Stomach (tissue), 9 donors: Measurements from ENCODE around the gene NR1H4. TPM values are rescaled to one million over a fixed set of nuclear protein-coding genes. Genes with fewer than 3 reads are reported as not detected.

Experiments
- DNase-seq, 2 donors: peaks; one replicate each; pipeline versions ENCODE4 v3.0.0 to v3.0.0-alpha.2; 2013 to 2019
- H3K27ac ChIP-seq, 5 donors: fragments of 200-600 bp in 4 of 5; sonication (generic) in 4 of 5; one replicate each; pipeline ENCODE4 v1.5.1; 2013 to 2019; ENCODE audit warnings: mild to moderate bottlenecking in 1 of 5, moderate library complexity in 1 of 5
- H3K27me3 ChIP-seq, 3 donors: fragments of 200-600 bp; sonication (generic); one replicate each; pipeline ENCODE4 v1.5.1; 2017 to 2019; ENCODE audit warnings: mixed run types in 1 of 3
- H3K36me3 ChIP-seq, 4 donors: fragments of 200-600 bp; sonication (generic); 1 replicate in 3 of 4; 2 replicates in 1 of 4; pipeline ENCODE4 v1.5.1; 2016 to 2019
- H3K4me1 ChIP-seq, 4 donors: fragments of 200-600 bp; sonication (generic); one replicate each; pipeline ENCODE4 v1.5.1; 2016 to 2019
- H3K4me3 ChIP-seq, 4 donors: fragments of 200-600 bp; sonication (generic) in 3 of 4; one replicate each; pipeline ENCODE4 v1.5.1; 2016 to 2019; ENCODE audit warnings: mild to moderate bottlenecking in 1 of 4
- H3K9me3 ChIP-seq, 4 donors: fragments of 200-600 bp; sonication (generic); one replicate each; pipeline ENCODE4 v1.5.1; 2016 to 2019
- EP300 ChIP-seq: sonication (generic); formaldehyde crosslinking; IDR thresholded peaks from one replicate; pipeline ENCODE4 v1.6.1; 2017; ENCODE audit warnings: antibody characterized with exemption
- POLR2A ChIP-seq, 4 donors: fragments of 450-650 bp; IDR thresholded peaks; one replicate each; pipeline ENCODE4 v1.6.1; 2016; ENCODE audit warnings: antibody characterized with exemption in 4 of 4, control low read depth in 2 of 4, mild to moderate bottlenecking in 1 of 4, moderate library complexity in 1 of 4
- POLR2AphosphoS5 ChIP-seq, 3 donors: sonication (generic); formaldehyde crosslinking; IDR thresholded peaks; one replicate each; pipeline ENCODE4 v1.6.1; 2016; ENCODE audit warnings: antibody characterized with exemption in 3 of 3
- WGBS, 5 donors: extraction: QIAGEN DNeasy Blood & Tissue Kit in 3 of 5; methylation state at CpG; one replicate each; pipeline versions ENCODE4 v1.1.5 to v1.1.7; 2013 to 2018; 5-methylcytosine and 5-hydroxymethylcytosine counted together
- intact Hi-C: fragments of 100-400 bp; cut with DNase I; formaldehyde crosslinking; loops from one replicate; pipeline ENCODE4 v1.15.1; 2023; ENCODE audit warnings: low total_unique reads
- polyA plus RNA-seq, 3 donors: library from polyadenylated mRNA; stranded (reverse); fragments of 200-250 nt; gene quantifications; one replicate each; pipeline ENCODE4 v1.2.3, GENCODE V29; 2013
- total RNA-seq, 5 donors: library from RNA; depleted of rRNA; stranded (reverse); fragments of >200 nt; gene quantifications; one replicate each; pipeline versions ENCODE4 v1.1.0 to v1.2.3, GENCODE V29; 2014 to 2016
- TF ChIP-seq, protein P1 (sequence below), 7 experiments: fragments of 450-650 bp in 4 of 7; fragments of 200-600 bp in 3 of 7; sonication (generic) in 3 of 7; IDR thresholded peaks; one replicate each; pipeline ENCODE4 v1.5.1; 2016 to 2019; ENCODE audit warnings: antibody characterized with exemption in 7 of 7, control low read depth in 2 of 7, mild to moderate bottlenecking in 1 of 7
- donor health status: healthy with polysubstance abuse.
- donor health status: Bipolar disorder and iron deficiency.
- donor health status: healthy.

Gene NR1H4
- total and polyA plus RNA-seq, 8 donors = 0.46 to 6.7 (median 2.9) TPM; not detected in 3

- H3K36me3 ChIP-seq = no peaks in the 10 kb centered on the region
- H3K4me1 ChIP-seq = peaks cover 0 to 12% (median 4%) of the 10 kb centered on the region in 4 donors
- H3K4me3 ChIP-seq = no peak overlapping the region
- no peak for TF ChIP-seq POLR2AphosphoS5 (IDR thresholded peaks at IDR 0.05)
- TF ChIP-seq, protein P1, sequence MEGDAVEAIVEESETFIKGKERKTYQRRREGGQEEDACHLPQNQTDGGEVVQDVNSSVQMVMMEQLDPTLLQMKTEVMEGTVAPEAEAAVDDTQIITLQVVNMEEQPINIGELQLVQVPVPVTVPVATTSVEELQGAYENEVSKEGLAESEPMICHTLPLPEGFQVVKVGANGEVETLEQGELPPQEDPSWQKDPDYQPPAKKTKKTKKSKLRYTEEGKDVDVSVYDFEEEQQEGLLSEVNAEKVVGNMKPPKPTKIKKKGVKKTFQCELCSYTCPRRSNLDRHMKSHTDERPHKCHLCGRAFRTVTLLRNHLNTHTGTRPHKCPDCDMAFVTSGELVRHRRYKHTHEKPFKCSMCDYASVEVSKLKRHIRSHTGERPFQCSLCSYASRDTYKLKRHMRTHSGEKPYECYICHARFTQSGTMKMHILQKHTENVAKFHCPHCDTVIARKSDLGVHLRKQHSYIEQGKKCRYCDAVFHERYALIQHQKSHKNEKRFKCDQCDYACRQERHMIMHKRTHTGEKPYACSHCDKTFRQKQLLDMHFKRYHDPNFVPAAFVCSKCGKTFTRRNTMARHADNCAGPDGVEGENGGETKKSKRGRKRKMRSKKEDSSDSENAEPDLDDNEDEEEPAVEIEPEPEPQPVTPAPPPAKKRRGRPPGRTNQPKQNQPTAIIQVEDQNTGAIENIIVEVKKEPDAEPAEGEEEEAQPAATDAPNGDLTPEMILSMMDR (IDR thresholded peaks at IDR 0.05) = no peak
- no peak for TF ChIP-seq EP300
- intact Hi-C loops = no loop called here
- H3K27ac ChIP-seq = no peak overlapping the region
- H3K27me3 ChIP-seq = no peaks in the 10 kb centered on the region
- 61 to 77% (median 63%) methylated on average over 4 of the region's 4 CpGs for WGBS, 5 donors
- no peaks in the 10 kb centered on the region for H3K9me3 ChIP-seq
- no peak for DNase-seq
Measured at GRCh38 chr12:100508751-100509150, 35.1 kb downstream of the NR1H4 start.

DNA sequence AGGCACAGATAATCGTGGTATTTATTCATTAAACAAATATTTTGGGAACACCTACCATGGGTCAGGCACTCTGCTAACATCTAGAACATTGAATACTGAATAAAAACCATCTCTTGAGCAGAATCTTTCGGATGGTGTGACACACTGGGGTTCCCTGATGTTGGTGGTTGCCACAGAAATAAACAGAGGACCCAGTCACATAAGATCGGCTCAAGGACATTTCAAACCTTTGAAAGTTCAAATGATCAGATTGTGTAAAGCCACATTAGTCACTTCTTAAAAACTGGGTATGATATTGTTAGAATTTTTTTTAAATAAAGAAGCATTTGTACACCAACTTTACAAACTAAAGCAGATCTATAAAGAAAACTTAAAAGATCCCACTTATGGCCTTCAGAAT is 39.0 kb downstream of the NR1H4 start:
- DNase-seq = no peak
- Histone ChIP-seq H3K27me3 (no peaks in the 10 kb centered on the region), H3K36me3 (no peaks in the 10 kb centered on the region), H3K4me3 (no peak overlapping the region), H3K4me1 (peaks cover 0 to 3% (median 0%) of the 10 kb centered on the region in 4 donors), H3K27ac (no peak overlapping the region), H3K9me3 (no peaks in the 10 kb centered on the region)
- 65 to 75% (median 73%) methylated on average over 3 of the region's 3 CpGs for WGBS, 5 donors
- intact Hi-C loops = no loop called here
- TF ChIP-seq POLR2A (IDR thresholded peaks at IDR 0.05) (no peak), EP300 (no peak)

GRCh38 chr12:100515968-100516367 is 42.3 kb downstream of the NR1H4 start:
- 91 to 97% (median 93%) methylated on average over 3 of the region's 3 CpGs for WGBS, 5 donors
- DNase-seq = no peak
- Histone ChIP-seq H3K4me3 (no peak overlapping the region), H3K27me3 (no peaks in the 10 kb centered on the region), H3K36me3 (no peaks in the 10 kb centered on the region), H3K4me1 (peaks cover 0 to 3% (median 0%) of the 10 kb centered on the region in 4 donors), H3K9me3 (no peaks in the 10 kb centered on the region), H3K27ac (no peak overlapping the region)
- intact Hi-C loops = no loop called here
- TF ChIP-seq, protein P1 (IDR thresholded peaks at IDR 0.05) = no peak
- no peak for TF ChIP-seq POLR2AphosphoS5 (IDR thresholded peaks at IDR 0.05)
- TF ChIP-seq EP300 = no peak
- TF ChIP-seq POLR2A (IDR thresholded peaks at IDR 0.05) = no peak

- no peak overlapping the region for H3K4me3 ChIP-seq
- no peaks in the 10 kb centered on the region for H3K36me3 ChIP-seq
- H3K4me1 ChIP-seq = peaks cover 0 to 3% (median 0%) of the 10 kb centered on the region in 4 donors
- H3K27me3 ChIP-seq = no peaks in the 10 kb centered on the region
- TF ChIP-seq, protein P1 (IDR thresholded peaks at IDR 0.05) = no peak
- TF ChIP-seq POLR2AphosphoS5 (IDR thresholded peaks at IDR 0.05) (no peak), POLR2A (IDR thresholded peaks at IDR 0.05) (no peak), EP300 (no peak)
- intact Hi-C loops = no loop called here
- 68 to 86% (median 74%) methylated on average over 1 of the region's 1 CpG for whole genome bisulfite sequencing, 5 donors
- H3K9me3 ChIP-seq = no peaks in the 10 kb centered on the region
- H3K27ac ChIP-seq = no peak overlapping the region
- DNase-seq = no peak
Measured at GRCh38 chr12:100518376-100518775, 44.7 kb downstream of the NR1H4 start.

DNA sequence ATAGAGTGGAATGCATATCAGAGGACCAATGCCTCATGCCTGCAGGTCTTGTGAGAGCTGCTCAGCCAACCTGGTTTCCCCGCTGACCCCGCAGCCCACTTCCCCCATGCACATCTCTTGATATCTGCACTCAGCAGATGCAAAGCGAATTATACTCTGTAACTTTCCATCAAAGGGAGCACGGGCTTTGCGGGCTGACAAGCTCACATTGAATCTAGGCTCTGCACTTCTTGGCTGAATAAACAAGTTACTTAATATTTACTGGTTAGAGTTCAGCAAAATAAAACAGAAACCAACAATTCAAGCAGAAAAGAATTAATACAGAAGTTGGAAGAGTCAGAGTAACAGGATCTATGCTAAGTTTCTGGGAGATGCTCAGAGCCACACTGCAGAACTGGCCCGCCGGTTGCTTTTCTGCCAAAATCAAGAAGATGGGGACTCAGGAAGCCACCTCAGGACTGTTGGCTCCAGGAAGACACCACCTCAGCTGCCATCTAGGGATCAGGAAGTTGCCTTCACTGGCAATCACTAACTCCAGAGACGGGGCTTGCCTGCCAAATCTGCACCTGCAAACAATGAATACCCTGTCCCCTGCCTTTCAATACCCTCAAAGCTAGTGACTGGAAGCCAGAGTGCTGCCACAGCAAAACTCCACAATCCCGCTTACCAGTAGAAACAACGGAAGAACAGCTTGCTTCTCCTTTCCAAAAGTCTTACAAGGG is 46.5 kb downstream of the NR1H4 start:
- WGBS, 5 donors = 70 to 80% (median 77%) methylated on average over 10 of the region's 10 CpGs
- Histone ChIP-seq H3K27me3 (peaks cover 0 to 12% (median 0%) of the 10 kb centered on the region in 3 donors), H3K4me3 (no peak overlapping the region), H3K4me1 (peaks cover 0 to 3% (median 0%) of the 10 kb centered on the region in 4 donors), H3K27ac (no peak overlapping the region), H3K9me3 (no peaks in the 10 kb centered on the region), H3K36me3 (no peaks in the 10 kb centered on the region)
- TF ChIP-seq POLR2A (IDR thresholded peaks at IDR 0.05) (no peak), EP300 (no peak), POLR2AphosphoS5 (IDR thresholded peaks at IDR 0.05) (no peak)
- TF ChIP-seq, protein P1 (IDR thresholded peaks at IDR 0.05) = no peak
- intact Hi-C loops = no loop called here
- DNase-seq = no peak
